OCI-LY3 (cell line): ENCODE measurements around the gene EML4.

ENCODE experiments used
- CTCF ChIP-seq: fragments of 200-600, 300-600 bp; sonication (generic); IDR thresholded peaks from 2 replicates; pipeline ENCODE4 v1.5.1; 2014; ENCODE audit warnings: antibody characterized with exemption, low read length, low read depth
- EZH2phosphoT487 ChIP-seq: fragments of 200-600 bp; shearing (Covaris generic); IDR thresholded peaks from 2 replicates; pipeline ENCODE4 v1.6.1; 2018; ENCODE audit warnings: antibody characterized with exemption, mixed run types, low read depth

DNA sequence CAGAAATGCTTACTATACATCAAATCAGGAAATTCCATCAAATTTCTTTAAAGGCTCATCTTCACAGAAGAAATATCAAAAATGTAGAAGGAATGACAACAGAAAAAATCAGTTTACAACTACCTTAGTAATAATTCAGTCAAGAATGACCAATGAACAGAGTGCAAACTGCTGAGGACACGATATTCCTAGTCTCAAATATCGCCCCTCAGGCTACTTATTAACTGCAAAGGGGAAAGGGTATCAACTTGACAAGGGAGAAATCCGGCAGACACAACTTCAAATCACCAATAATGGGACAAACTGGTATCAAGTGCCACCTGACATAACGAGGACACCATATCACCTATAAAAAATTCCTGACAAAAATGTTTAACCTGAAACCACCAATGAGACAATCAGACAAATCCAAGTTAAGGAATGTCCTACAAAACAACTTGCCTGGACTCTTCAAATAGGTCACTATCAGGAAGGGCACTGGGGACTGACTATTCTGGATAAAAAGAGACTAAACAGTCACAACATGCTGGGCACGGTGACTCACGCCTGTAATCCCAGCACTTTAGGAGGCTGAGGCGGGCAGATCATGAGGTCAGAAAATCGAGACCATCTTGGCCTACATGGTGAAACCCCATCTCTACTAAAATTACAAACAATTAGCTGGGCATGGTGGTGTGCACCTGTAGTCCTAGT lies 179.1 kb downstream of the EML4 start:
- TF ChIP-seq CTCF (no peak), EZH2phosphoT487 (no peak)
